Thyroid gland (tissue), 4 donors: ENCODE data around the gene ST7.

Source experiments
- POLR2A ChIP-seq, 2 donors: fragments of 450-650 bp; IDR thresholded peaks; one replicate each; pipeline ENCODE4 v1.6.1; 2017; ENCODE audit warnings: antibody characterized with exemption in 2 of 2, mild to moderate bottlenecking in 2 of 2, moderate library complexity in 1 of 2
- TF ChIP-seq, protein P1 (sequence below), 6 experiments: fragments of 200-600 bp in 3 of 6; fragments of 450-650 bp in 3 of 6; sonication (generic) in 3 of 6; IDR thresholded peaks; one replicate each; pipeline ENCODE4 v1.5.1; 2016 to 2019; ENCODE audit warnings: antibody characterized with exemption in 6 of 6, mild to moderate bottlenecking in 2 of 6, inconsistent platforms in 1 of 6, moderate library complexity in 1 of 6

DNA sequence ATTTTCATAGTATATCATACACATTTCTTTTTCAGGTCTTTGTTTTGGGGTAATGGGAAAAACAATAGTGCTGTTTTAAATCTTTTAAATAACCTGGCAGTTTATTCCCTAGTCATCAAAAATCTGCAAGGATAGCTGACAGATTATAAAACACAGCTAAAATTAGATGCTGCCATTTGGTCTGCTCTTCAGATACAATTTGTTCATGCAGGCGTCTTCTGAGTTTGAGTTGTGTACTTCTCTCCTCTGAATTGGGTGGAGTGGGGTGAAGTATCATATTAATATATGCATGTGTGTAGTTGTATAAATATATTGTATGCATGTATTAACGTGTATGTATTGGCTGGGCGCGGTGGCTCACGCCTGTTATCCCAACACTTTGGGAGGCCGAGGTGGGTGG lies 42.9 kb upstream of the ST7 start:
- TF ChIP-seq, protein P1, sequence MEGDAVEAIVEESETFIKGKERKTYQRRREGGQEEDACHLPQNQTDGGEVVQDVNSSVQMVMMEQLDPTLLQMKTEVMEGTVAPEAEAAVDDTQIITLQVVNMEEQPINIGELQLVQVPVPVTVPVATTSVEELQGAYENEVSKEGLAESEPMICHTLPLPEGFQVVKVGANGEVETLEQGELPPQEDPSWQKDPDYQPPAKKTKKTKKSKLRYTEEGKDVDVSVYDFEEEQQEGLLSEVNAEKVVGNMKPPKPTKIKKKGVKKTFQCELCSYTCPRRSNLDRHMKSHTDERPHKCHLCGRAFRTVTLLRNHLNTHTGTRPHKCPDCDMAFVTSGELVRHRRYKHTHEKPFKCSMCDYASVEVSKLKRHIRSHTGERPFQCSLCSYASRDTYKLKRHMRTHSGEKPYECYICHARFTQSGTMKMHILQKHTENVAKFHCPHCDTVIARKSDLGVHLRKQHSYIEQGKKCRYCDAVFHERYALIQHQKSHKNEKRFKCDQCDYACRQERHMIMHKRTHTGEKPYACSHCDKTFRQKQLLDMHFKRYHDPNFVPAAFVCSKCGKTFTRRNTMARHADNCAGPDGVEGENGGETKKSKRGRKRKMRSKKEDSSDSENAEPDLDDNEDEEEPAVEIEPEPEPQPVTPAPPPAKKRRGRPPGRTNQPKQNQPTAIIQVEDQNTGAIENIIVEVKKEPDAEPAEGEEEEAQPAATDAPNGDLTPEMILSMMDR (IDR thresholded peaks at IDR 0.05) = no peak
- no peak for TF ChIP-seq POLR2A (IDR thresholded peaks at IDR 0.05)
